Measurements from ENCODE around the gene LRRC8C.

DNA sequence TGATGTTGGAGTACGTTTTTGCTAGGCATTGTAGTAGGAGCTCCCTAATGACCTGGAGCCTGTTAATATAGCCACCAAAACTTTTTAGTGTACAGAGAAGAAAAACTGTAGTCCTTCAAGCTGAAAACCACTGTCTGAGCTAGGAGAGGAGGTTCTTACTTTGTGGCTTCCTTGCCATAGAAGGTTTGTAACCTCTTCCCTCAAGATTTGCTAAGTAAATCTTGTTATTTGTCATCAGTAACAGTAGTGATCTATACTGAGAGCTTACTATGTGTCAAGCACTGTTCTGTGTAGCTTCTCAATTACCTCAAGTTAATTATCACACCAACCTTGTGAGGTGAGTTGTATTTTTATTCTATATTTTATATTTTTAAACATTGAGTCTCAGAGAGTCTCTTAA is 21.2 kb upstream of the LRRC8C start:
- TF ChIP-seq, protein P1, sequence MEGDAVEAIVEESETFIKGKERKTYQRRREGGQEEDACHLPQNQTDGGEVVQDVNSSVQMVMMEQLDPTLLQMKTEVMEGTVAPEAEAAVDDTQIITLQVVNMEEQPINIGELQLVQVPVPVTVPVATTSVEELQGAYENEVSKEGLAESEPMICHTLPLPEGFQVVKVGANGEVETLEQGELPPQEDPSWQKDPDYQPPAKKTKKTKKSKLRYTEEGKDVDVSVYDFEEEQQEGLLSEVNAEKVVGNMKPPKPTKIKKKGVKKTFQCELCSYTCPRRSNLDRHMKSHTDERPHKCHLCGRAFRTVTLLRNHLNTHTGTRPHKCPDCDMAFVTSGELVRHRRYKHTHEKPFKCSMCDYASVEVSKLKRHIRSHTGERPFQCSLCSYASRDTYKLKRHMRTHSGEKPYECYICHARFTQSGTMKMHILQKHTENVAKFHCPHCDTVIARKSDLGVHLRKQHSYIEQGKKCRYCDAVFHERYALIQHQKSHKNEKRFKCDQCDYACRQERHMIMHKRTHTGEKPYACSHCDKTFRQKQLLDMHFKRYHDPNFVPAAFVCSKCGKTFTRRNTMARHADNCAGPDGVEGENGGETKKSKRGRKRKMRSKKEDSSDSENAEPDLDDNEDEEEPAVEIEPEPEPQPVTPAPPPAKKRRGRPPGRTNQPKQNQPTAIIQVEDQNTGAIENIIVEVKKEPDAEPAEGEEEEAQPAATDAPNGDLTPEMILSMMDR (IDR thresholded peaks at IDR 0.05; ENCODE audit: insufficient read depth, low read depth, low read length) = no peak
- TF ChIP-seq EZH2 (IDR thresholded peaks at IDR 0.05; ENCODE audit: insufficient read depth, low read length) = no peak

Measured in astrocyte (in vitro differentiated cells and primary cell).